ENCODE measurements around the gene DNAH17.
A peak's percentile ranks its signal among the peaks of the same experiment; 100 is the strongest.

Gene DNAH17

DNA sequence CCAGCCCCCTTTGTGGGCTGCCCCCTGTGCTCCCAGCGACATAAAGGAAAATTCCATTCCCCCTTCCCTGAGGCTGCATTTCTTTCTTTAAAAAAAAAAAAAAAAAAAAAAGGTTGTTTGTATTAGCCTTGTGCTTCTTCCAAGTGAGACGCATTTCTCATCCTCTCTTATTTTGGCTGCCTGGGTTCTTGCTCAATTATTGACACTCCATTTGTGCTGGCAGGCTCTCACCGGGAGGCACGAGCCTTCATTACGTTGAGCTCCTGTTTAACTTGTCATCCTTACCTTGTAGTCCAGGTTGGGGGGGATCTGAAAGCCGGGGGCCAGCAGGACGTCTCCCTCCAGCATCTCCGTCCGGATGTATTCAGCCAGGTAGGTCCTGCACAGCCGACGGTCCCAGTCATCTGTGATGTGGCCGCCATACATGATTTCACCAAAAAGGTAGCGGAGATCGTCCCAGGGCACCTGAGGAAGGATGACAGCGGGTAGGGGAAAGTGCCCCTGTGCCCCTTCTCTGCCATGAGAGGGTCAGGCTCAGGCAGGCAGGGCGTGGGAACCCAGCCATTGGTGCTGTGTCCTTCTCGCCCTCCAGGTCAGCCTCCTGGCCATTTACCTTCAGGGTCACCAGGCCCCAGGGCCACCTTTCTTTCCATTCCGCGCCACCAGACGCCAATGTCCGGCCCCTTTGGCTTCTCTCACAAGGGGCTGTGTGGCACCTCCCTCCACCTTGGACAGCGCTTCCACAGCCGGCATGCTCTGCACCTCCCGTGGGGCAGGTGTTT, 148.2 kb downstream of the DNAH17 start:
- DNase-seq (ENCODE audit: low read depth), result no peak

- no peak for DNase-seq (ENCODE audit: low read depth)
Observed at GRCh38 chr17:78428025-78428575, 149.1 kb downstream of the DNAH17 start.

- DNase-seq (ENCODE audit: low read depth), result no peak
Observed at GRCh38 chr17:78427140-78427539, 150.1 kb downstream of the DNAH17 start.

DNA sequence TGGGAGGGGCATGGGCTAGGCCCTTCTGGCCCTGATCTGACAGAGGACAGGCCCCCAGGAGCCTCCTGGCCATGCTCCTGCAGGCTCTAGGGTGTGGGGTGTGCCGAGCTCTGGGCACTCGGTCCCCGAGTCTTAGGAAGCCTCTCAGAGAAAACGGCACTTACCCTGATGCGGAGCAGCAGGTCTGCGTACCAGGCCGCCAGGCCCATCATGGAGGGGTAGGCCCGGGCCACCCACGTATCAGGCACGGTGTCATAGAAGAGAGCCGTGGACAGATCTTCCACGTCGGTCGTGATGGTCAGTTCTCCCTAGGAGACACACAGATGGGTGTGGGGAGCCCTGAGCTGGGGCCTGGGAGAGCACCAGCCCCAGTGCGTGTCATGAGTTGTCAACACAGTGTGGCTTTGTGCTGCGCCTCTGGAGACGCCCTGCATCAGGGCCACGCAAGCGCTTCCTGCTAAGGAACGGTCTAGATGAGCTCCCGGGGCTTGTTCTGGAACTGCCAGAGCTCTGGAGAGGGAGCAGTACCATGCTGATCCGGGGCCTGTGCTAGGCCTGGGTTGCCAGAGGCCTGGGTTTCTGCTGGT, 150.8 kb downstream of the DNAH17 start:
- no peak for DNase-seq (ENCODE audit: low read depth)

GRCh38 chr17:78425429-78425828, 151.8 kb downstream of the DNAH17 start:
- DNase-seq (ENCODE audit: low read depth), result no peak

- no peak for DNase-seq (ENCODE audit: low read depth)
Observed at GRCh38 chr17:78423961-78424675, 153.1 kb downstream of the DNAH17 start.

GRCh38 chr17:78422872-78423588, 154.2 kb downstream of the DNAH17 start:
- DNase-seq (ENCODE audit: low read depth), result no peak

DNA sequence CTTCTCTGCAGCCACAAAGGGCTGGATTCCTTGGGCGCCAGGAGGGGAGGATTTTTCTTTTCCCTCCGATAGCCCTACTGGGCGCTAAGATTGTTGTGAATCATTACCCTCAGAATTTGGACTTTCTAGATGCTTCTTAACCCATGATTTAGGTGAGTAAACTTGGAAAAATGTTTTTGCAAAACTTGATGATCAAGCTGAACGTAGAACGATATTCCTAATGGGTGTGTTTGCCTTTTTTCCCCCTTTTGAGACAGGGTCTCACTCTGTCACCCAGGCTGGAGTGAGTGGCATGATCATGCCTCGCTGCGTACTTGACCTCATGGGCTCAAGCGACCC, 155.0 kb downstream of the DNAH17 start:
- DNase-seq (ENCODE audit: low read depth), result no peak

DNA sequence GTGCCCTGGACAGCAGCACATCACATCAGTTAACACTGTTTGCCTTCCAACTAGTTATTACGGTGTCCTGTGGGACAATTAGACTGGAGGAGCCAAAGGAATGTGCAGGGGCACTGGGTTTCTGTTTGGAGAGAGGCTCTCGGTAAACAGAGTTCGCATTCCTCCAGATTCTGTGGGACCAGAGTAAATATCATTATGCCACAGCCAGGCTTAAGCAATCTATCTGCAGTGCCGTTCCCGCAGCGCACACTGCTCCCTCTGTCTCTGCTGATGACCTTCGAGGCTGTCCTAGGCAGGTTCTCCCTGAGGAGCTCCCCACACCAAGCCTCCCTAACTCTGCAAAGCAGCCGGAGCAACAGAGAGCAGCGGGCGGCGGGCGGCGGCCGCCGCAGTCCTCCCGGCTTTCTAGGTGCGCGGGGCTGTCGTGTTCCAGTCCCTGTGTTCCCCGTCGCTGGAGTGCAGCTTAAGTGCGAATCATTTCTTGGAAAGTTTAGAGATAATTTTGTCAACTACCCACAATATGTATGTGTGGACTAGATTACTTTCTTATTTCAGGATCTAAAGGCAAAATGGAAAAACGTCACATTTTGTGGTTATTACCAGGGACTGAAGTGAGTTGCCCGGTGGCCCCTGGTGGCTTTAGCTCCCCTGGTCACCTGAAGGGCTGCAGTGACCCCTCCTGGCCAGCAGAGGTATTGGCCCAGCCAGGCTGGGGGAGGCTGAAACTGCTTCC, 155.5 kb downstream of the DNAH17 start:
- peak; percentile 76 for DNase-seq (ENCODE audit: low read depth)

DNA sequence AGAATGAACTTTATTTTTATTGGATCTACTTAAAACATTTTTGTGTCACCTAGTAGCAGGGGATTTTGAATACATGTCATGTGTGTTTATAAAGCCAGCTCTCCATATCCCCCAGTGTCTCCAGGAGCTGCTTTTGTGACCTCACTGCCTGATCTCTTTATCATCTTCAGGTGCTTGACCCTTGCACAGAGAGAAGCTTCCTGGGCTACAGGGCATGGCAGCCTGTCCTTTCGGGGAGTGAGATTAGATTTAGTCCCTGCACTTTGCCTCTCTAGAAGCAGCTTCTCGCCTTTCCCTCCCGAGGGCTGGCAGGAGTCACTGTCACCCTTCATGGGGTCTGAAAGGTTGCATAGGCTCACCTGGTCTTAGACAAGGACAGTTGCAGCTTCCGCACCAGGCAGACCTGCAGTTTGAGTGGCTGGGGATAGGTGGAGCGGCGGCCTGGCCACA, 156.1 kb downstream of the DNAH17 start:
- no peak for DNase-seq (ENCODE audit: low read depth)

DNA sequence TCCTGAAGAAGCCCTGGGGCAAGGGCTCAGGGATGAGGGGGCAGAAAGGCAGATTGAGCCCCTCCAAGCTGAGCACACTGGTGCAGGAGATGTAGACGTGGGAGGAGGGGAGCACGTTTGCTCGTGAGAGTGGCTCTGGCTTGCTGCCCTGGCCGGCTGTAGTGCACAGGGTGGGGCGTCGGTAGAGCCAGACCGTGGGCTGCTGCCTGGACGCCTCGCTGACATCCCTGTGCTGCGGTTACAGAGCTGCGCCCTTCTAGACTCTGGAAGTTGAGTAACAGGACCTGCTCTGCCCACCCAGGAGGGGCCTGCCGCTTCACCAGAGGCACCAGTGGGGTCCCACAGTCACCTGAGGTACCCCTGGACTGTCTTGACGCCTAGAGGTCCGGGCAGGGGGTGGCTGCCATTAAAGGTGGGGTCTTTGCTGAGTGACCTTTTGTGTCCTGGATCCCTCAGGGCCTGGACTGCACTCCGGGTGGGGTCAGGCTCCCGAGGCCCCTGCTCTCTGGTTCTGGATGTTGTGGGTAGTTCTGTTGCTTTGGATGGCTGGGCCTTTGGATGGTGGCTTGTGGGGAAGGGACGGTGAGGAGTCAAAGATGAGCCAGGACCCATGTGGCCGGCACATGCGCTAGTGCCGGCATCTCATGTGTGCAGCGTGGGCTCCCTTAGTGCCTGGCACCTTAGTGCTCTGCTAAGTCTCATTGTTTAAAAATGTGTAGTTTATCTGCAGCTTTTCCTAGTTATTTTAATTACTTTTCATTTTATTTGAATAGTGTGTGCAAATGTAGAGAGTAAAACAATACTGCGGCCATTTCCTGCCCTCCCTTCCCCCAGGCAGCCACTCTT, 157.0 kb downstream of the DNAH17 start:
- peak; percentile 24 for DNase-seq (ENCODE audit: low read depth)

- DNase-seq (ENCODE audit: low read depth), result no peak
Observed at GRCh38 chr17:78418326-78419026, 158.7 kb downstream of the DNAH17 start.

DNA sequence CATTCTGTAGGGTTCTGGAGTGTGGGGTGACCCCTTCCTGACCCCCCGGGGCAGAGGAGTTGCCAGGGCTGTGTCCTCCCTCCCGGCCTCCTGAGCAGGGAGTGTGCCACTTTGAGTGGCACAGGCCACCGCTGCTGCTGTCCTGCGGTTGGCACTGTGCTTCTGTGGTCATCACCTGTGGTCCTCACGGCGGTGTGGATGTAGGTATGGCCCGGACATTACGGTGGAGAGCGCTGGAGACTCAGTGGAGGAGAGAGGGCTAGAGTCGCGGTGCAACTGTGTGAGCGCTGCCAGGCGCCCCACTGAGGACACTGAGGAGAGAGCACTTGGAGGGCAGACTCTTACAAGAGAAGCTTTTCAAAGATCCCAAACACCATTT, 159.7 kb downstream of the DNAH17 start:
- no peak for DNase-seq (ENCODE audit: low read depth)

DNA sequence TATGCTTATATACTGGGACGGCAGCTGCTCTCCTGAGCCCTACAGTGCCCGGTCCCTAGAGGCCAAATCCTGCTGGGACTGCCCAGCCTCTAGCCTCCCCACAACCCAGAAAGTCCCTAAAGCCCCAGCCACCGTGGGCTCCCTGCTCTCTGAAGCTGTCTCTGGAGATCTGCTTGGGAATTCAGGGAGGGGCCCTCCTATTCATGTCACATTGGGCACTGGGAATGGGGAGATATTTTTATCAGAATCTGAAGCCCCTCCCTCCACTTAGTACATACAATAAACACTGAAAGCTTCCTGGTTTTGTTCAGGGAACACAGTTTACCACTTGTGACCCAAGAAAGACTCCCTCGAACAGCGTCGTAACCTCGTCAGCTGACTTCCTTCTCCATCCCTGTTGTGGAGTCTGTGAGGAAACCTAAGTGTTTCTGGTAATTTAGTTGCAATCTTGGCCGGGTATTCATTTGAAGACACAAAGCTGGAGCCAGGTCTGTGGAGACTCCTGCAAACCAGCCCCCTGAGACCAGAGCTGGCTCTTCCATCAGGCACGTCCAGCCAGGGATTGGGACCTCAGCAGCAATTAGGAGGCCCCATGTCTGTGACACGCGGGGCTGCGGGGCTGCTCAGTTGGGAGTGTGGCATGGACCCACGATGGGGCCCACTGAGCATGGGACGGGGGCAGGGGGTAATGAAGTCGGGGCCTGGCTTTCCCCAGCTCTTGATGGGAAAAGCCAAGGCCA, 160.2 kb downstream of the DNAH17 start:
- no peak for DNase-seq (ENCODE audit: low read depth)

DNA sequence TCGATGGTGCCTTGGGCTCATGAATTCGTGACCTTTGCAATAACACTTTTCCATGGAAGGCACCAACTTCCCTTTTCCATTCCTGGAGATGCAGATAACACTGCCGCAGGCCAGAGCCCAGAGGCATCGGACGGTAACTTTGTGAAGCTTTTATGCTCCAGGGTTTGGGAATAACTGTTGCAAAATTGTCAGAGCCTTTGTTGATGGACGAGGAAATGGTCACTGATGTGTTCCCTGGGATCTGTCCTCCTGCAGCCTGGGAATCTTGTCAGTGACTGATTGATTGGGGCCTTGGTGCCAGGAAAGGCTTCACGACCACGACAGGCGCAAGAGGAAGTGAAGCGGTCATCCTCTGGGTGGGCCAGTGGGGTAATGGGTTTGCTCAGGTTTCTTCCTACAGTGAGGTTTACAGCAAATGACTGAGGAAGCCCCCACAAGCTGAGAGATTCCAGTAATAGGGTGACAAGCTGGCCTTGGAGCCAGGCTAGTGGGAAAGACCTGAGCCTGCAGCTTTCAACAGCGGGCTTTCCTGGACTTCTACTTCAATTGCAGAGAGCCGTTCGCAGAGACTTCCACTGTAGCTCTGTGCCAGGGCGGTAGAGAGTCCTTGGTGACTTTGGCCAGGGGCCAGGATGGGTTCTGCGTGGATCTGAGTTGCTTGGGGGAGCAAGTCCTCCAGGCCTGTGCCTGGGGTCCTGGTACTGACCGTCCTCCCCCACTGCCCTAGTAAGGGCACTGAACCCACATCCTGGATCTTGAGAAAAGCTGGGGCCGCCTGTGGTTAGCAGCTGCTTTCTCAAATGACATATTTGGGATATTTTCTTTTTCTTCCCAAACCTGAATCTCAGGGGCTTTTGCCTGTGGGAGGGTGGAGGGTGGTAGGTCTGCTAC, 161.1 kb downstream of the DNAH17 start:
- DNase-seq (ENCODE audit: low read depth), result peak; percentile 59

- no peak for DNase-seq (ENCODE audit: low read depth)
Observed at GRCh38 chr17:78414178-78415162, 162.7 kb downstream of the DNAH17 start.

- DNase-seq (ENCODE audit: low read depth), result peak; percentile 16
Observed at GRCh38 chr17:78412403-78412802, 164.8 kb downstream of the DNAH17 start.
